ENCODE results near the gene ANKS1B.

GRCh38 chr12:99136516-99136915 is 848.2 kb downstream of the ANKS1B start:
- no peak for TF ChIP-seq CTCF (IDR thresholded peaks at IDR 0.05; ENCODE audit: insufficient read depth, low read depth, low read length)
- no peak for TF ChIP-seq EZH2 (IDR thresholded peaks at IDR 0.05; ENCODE audit: insufficient read depth, low read length)
